IMR-90 (cell line): Measurements from ENCODE around the gene CRACDL. TPM values are rescaled to one million over a fixed set of nuclear protein-coding genes. Genes with fewer than 3 reads are reported as not detected.

Experiments
- ATAC-seq: fragments of 200-7000 bp; cut with Tn5 transposase; 2 replicates; pipeline ENCODE4 v1.9.1; 2020; ENCODE audit warnings: low read depth, mild to moderate bottlenecking, moderate library complexity
- BruUV-seq: library from RNA; stranded (reverse); fragments of 400-500 nt; replicated peaks from 2 replicates; lab custom pipeline; 2021; lab: Mats Ljungman, UMichigan
- CTCF ChIA-PET: fragments of 300-600 bp; formaldehyde crosslinking; extraction: SDS; loops from one replicate; lab custom pipeline; 2021; ENCODE audit warnings: antibody characterized with exemption; lab: Yijun Ruan, JAX
- POLR2A ChIA-PET: fragments of 300-600 bp; sonication (Branson Sonifier 250); formaldehyde crosslinking; loops from one replicate; lab custom pipeline; 2022; ENCODE audit warnings: antibody characterized with exemption; ENCODE audit not compliant: unreplicated experiment; lab: Charles Lee
- DNase-seq: peaks from one replicate; pipeline ENCODE4 v3.0.0; 2013
- H2AFZ ChIP-seq: replicated peaks from 2 replicates; pipeline ENCODE3; 2013; ENCODE audit warnings: low read length, mild to moderate bottlenecking; ENCODE audit not compliant: poor library complexity
- H2AK5ac ChIP-seq: 2 replicates; pipeline ENCODE4 v1.6.1; 2013; ENCODE audit warnings: low read depth, low read length, inconsistent platforms
- H2AK9ac ChIP-seq: replicated peaks from 2 replicates; pipeline ENCODE3; 2013; ENCODE audit warnings: mild to moderate bottlenecking, low read depth, low read length, moderate library complexity; ENCODE audit not compliant: poor library complexity
- H2BK120ac ChIP-seq: 2 replicates; pipeline ENCODE4 v1.6.1; 2013; ENCODE audit warnings: low read depth, low read length, inconsistent platforms
- H2BK15ac ChIP-seq: 3 replicates; pipeline ENCODE4 v1.6.1; 2013; ENCODE audit warnings: low read depth, low read length, inconsistent platforms
- H2BK20ac ChIP-seq: 2 replicates; pipeline ENCODE4 v1.6.1; 2013; ENCODE audit warnings: low read depth, mild to moderate bottlenecking, inconsistent platforms, low read length, moderate library complexity
- H2BK5ac ChIP-seq: 2 replicates; pipeline ENCODE4 v1.6.1; 2013; ENCODE audit warnings: mild to moderate bottlenecking, low read depth, low read length, inconsistent platforms; ENCODE audit not compliant: poor library complexity, severe bottlenecking
- H3K14ac ChIP-seq: replicated peaks from 2 replicates; pipeline ENCODE4 v1.6.1; 2013; ENCODE audit warnings: low read depth, low read length, inconsistent platforms
- H3K18ac ChIP-seq: 2 replicates; pipeline ENCODE4 v1.6.1; 2013; ENCODE audit warnings: low read depth, low read length, control low read depth
- H3K23ac ChIP-seq: 2 replicates; pipeline ENCODE4 v1.6.1; 2013; ENCODE audit warnings: low read depth, low read length, inconsistent platforms
- H3K27ac ChIP-seq: 2 replicates; pipeline ENCODE4 v1.5.1; 2013; ENCODE audit warnings: mild to moderate bottlenecking, control low read depth, low read length; ENCODE audit not compliant: insufficient read depth
- H3K27me3 ChIP-seq: 2 replicates; pipeline ENCODE4 v1.6.1; 2013; ENCODE audit warnings: low read length; ENCODE audit not compliant: control insufficient read depth, insufficient read depth
- H3K36me3 ChIP-seq: 2 replicates; pipeline ENCODE4 v1.6.1; 2013; ENCODE audit warnings: low read length, mixed read lengths; ENCODE audit not compliant: control insufficient read depth, insufficient read depth
- H3K4ac ChIP-seq: 2 replicates; pipeline ENCODE4 v1.6.1; 2013; ENCODE audit warnings: low read depth, low read length, inconsistent platforms
- H3K4me1 ChIP-seq: 2 replicates; pipeline ENCODE4 v1.6.1; 2013; ENCODE audit warnings: low read length, mixed read lengths; ENCODE audit not compliant: control insufficient read depth, insufficient read depth
- H3K4me2 ChIP-seq: 2 replicates; pipeline ENCODE4 v1.6.1; 2013; ENCODE audit warnings: low read depth, mild to moderate bottlenecking, control low read depth, low read length, moderate library complexity
- H3K4me3 ChIP-seq: 2 replicates; pipeline ENCODE4 v1.5.1; 2013; ENCODE audit warnings: low read depth, mild to moderate bottlenecking, control low read depth, low read length, moderate library complexity; ENCODE audit not compliant: insufficient read depth
- H3K56ac ChIP-seq: 2 replicates; pipeline ENCODE4 v1.6.1; 2013; ENCODE audit warnings: low read length, inconsistent platforms; ENCODE audit not compliant: insufficient read depth; ENCODE audit errors: extremely low read depth
- H3K79me1 ChIP-seq, 2 experiments: 2 replicates each; pipeline ENCODE4 v1.6.1; 2013; ENCODE audit warnings: low read length in 2 of 2, inconsistent platforms in 1 of 2, low read depth in 1 of 2
- H3K9ac ChIP-seq: 2 replicates; pipeline ENCODE4 v1.6.1; 2013; ENCODE audit warnings: low read depth, low read length, control low read depth
- H3K9me1 ChIP-seq: 2 replicates; pipeline ENCODE4 v1.6.1; 2013; ENCODE audit warnings: low read length, inconsistent platforms; ENCODE audit not compliant: insufficient read depth
- H3K9me3 ChIP-seq: 2 replicates; pipeline ENCODE4 v1.6.1; 2013; ENCODE audit warnings: low read length; ENCODE audit not compliant: control insufficient read depth, insufficient read depth
- H4K20me1 ChIP-seq: 2 replicates; pipeline ENCODE4 v1.6.1; 2013; ENCODE audit warnings: low read length, inconsistent platforms; ENCODE audit not compliant: insufficient read depth
- H4K5ac ChIP-seq: 2 replicates; pipeline ENCODE4 v1.6.1; 2013; ENCODE audit warnings: mild to moderate bottlenecking, low read depth, low read length, control low read depth
- H4K8ac ChIP-seq, 2 experiments: 2 replicates each; pipeline ENCODE4 v1.6.1; 2013; ENCODE audit warnings: low read depth in 2 of 2, low read length in 2 of 2, control low read depth in 1 of 2, inconsistent platforms in 1 of 2
- H4K91ac ChIP-seq: 2 replicates; pipeline ENCODE4 v1.6.1; 2013; ENCODE audit warnings: low read depth, low read length, inconsistent platforms; ENCODE audit not compliant: insufficient read depth
- CEBPB ChIP-seq: IDR thresholded peaks from 2 replicates; pipeline ENCODE4 v1.6.1; 2012; ENCODE audit warnings: low read depth, low read length, improper control_type of control experiment
- CHD1 ChIP-seq: IDR thresholded peaks from 2 replicates; pipeline ENCODE4 v1.6.1; 2012; ENCODE audit warnings: low read depth, low read length, improper control_type of control experiment
- FOS ChIP-seq: fragments of 150-350 bp; IDR thresholded peaks from 2 replicates; pipeline ENCODE4 v1.6.1; 2016; ENCODE audit warnings: low read depth, low read length
- MAFK ChIP-seq: IDR thresholded peaks from 2 replicates; pipeline ENCODE4 v1.6.1; 2012; ENCODE audit warnings: low read depth, low read length, improper control_type of control experiment
- NFE2L2 ChIP-seq: fragments of 150-350 bp; IDR thresholded peaks from 2 replicates; pipeline ENCODE4 v1.6.1; 2016; ENCODE audit warnings: low read depth, mild to moderate bottlenecking, low read length
- RCOR1 ChIP-seq: IDR thresholded peaks from 2 replicates; pipeline ENCODE4 v1.6.1; 2012; ENCODE audit warnings: mild to moderate bottlenecking, low read length, improper control_type of control experiment; ENCODE audit not compliant: insufficient replicate concordance
- WGBS, 2 experiments: methylation state at CpG; one replicate each; pipeline versions ENCODE4 v1.1.5 to v1.1.7; 2013; ENCODE audit warnings: missing lambda C conversion rate in 2 of 2; ENCODE audit not compliant: insufficient read length in 1 of 2; ENCODE audit errors: extremely low coverage in 2 of 2; 5-methylcytosine and 5-hydroxymethylcytosine counted together
- dilution Hi-C: fragments of 300-500 bp; cut with HindIII; formaldehyde crosslinking; loops from one replicate; pipeline ENCODE4 v1.14.3; 2018; ENCODE audit warnings: low sequenced_read_pairs; ENCODE audit not compliant: unreplicated experiment
- in situ Hi-C: fragments of 300-500 bp; cut with MboI; formaldehyde crosslinking; loops from 3 replicates; pipeline ENCODE4 v1.14.3; 2019; ENCODE audit warnings: low sequenced_read_pairs, inconsistent platforms, mixed read lengths
- intact Hi-C: fragments of 100-400 bp; cut with micrococcal nuclease; formaldehyde crosslinking; loops from 2 replicates; pipeline ENCODE4 v1.10.0; 2022
- polyA plus RNA-seq, 3 experiments: library from polyadenylated mRNA; depleted of rRNA; stranded (reverse); fragments of >200 nt; gene quantifications; 2 replicates each; pipeline ENCODE4 v1.2.3, GENCODE V29; 2012; ENCODE audit warnings: low replicate concordance in 1 of 3
- total RNA-seq: library from RNA; depleted of rRNA; stranded (reverse); fragments of >200 nt; gene quantifications from 2 replicates; pipeline ENCODE4 v1.2.3, GENCODE V29; 2012
- TF ChIP-seq, protein P1 (sequence below): fragments of 150-350 bp; IDR thresholded peaks from 2 replicates; pipeline ENCODE4 v1.6.1; 2017; ENCODE audit warnings: mild to moderate bottlenecking, antibody characterized with exemption, low read length, low read depth
- TF ChIP-seq, protein P2 (sequence below): fragments of 150-350 bp; IDR thresholded peaks from 2 replicates; pipeline ENCODE4 v1.6.1; 2016; ENCODE audit warnings: low read depth, mild to moderate bottlenecking, low read length, moderate library complexity, borderline replicate concordance

CRACDL gene
- total and polyA plus RNA-seq, 2 of the 4 experiments (the other 2 are of a cell fraction) = not detected

DNA sequence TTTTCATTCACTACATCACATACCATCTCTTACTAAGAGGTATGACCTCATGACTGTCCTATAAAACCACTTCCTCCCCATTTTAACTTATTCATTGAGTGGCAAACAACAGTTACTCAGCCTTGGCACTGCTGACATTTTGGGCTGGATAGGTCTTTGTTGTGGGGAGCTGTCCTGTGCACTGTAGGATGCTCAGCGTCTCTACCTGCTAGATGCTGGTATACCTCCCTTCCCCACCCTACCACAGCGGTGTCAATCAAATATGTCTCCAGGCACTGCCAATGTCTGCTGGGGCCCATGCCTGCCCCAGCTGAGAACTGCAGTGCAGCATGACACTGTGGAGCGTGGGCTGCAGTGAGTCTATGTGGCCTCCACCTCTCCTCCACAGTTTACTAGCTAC is 128.8 kb downstream of the CRACDL start:
- 100% methylated on average over 1 of the region's 3 CpGs; no CpG with 5 or more reads in 1 of the 2 experiments for WGBS, 2 experiments
- Histone ChIP-seq H3K14ac (no peak overlapping the region), H3K79me1 (no peaks in the 10 kb centered on the region), H3K4me1 (no peaks in the 10 kb centered on the region), H3K9ac (no peak overlapping the region), H3K27me3 (peaks cover 11% of the 10 kb centered on the region; the same call in 1 of the 2 replicates), H3K18ac (no peak overlapping the region), H2BK5ac (no peak overlapping the region), H3K23ac (no peak overlapping the region), H4K5ac (no peak overlapping the region), H2AK5ac (no peak overlapping the region), H3K4me2 (no peak overlapping the region), H4K8ac (no peak overlapping the region), H3K4me3 (no peak overlapping the region), H3K9me3 (no peaks in the 10 kb centered on the region), H2BK15ac (no peak overlapping the region), H4K20me1 (no peaks in the 10 kb centered on the region), H2BK20ac (no peak overlapping the region), H3K27ac (no peak overlapping the region), H2AFZ (no peak overlapping the region), H3K9me1 (no peaks in the 10 kb centered on the region), H2AK9ac (no peak overlapping the region), H3K56ac (no peak overlapping the region), H4K91ac (no peak overlapping the region), H2BK120ac (no peak overlapping the region), H3K36me3 (no peaks in the 10 kb centered on the region), H3K4ac (no peak overlapping the region)
- intact Hi-C loops = no loop called here
- no TSS peak for BruUV-seq
- TF ChIP-seq FOS = no peak
- TF ChIP-seq, protein P1, sequence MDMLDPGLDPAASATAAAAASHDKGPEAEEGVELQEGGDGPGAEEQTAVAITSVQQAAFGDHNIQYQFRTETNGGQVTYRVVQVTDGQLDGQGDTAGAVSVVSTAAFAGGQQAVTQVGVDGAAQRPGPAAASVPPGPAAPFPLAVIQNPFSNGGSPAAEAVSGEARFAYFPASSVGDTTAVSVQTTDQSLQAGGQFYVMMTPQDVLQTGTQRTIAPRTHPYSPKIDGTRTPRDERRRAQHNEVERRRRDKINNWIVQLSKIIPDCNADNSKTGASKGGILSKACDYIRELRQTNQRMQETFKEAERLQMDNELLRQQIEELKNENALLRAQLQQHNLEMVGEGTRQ = no peak
- TF ChIP-seq NFE2L2 = no peak
- no peak for TF ChIP-seq CEBPB
- no peak for TF ChIP-seq RCOR1
- TF ChIP-seq, protein P2, sequence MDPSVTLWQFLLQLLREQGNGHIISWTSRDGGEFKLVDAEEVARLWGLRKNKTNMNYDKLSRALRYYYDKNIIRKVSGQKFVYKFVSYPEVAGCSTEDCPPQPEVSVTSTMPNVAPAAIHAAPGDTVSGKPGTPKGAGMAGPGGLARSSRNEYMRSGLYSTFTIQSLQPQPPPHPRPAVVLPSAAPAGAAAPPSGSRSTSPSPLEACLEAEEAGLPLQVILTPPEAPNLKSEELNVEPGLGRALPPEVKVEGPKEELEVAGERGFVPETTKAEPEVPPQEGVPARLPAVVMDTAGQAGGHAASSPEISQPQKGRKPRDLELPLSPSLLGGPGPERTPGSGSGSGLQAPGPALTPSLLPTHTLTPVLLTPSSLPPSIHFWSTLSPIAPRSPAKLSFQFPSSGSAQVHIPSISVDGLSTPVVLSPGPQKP = no peak
- TF ChIP-seq CHD1 = no peak
- TF ChIP-seq MAFK = no peak
- CTCF ChIA-PET = no interaction called here
- dilution Hi-C loops = no loop called here
- POLR2A ChIA-PET = no interaction called here
- ATAC-seq (no peak), DNase-seq (no peak)
- in situ Hi-C loops = no loop called here
